Type B pancreatic cell (in vitro differentiated cells): ENCODE data around the gene CRK. TPM values are rescaled to one million over a fixed set of nuclear protein-coding genes. Genes with fewer than 3 reads are reported as not detected.
"Not testable (repeated sequence)": the region's sequence is repeated elsewhere in the genome, so short reads cannot be mapped to it uniquely, and the experiment has no call there.

Source experiments
- DNase-seq: peaks from one replicate; pipeline ENCODE4 v3.0.0; 2021; ENCODE audit warnings: mixed read lengths; ENCODE audit not compliant: unreplicated experiment; ENCODE audit errors: extremely low spot score
- H3K27ac Mint-ChIP-seq: 2 replicates; pipeline ENCODE4 v1.8.0; 2021; ENCODE audit warnings: mild to moderate bottlenecking, mixed read lengths
- H3K27me3 Mint-ChIP-seq: 2 replicates; pipeline ENCODE4 v1.8.0; 2021; ENCODE audit warnings: mixed read lengths
- H3K36me3 Mint-ChIP-seq: 2 replicates; pipeline ENCODE4 v1.8.0; 2021; ENCODE audit warnings: mixed read lengths
- H3K4me1 Mint-ChIP-seq: one replicate; pipeline ENCODE4 v1.8.0; 2021; ENCODE audit warnings: mixed read lengths; ENCODE audit not compliant: unreplicated experiment
- H3K4me3 Mint-ChIP-seq: 2 replicates; pipeline ENCODE4 v1.8.0; 2021; ENCODE audit warnings: mild to moderate bottlenecking, mixed read lengths
- H3K9me3 Mint-ChIP-seq: 2 replicates; pipeline ENCODE4 v1.8.0; 2021; ENCODE audit warnings: mixed read lengths
- total RNA-seq: library from RNA; stranded (reverse); gene quantifications from 2 replicates; pipeline ENCODE4 v1.2.1, GENCODE V29; 2021; ENCODE audit warnings: low replicate concordance
- TF ChIP-seq, protein P1 (sequence below): fragments of 200-600 bp; sonication (generic); conservative IDR thresholded peaks from 2 replicates; pipeline ENCODE4 v1.5.0; 2021; ENCODE audit warnings: antibody characterized with exemption, mild to moderate bottlenecking

The CRK gene
- total RNA-seq, 1 donor from 2014 or later: 49.5 TPM

GRCh38 chr17:1390432-1391367 is 65.3 kb downstream of the CRK start:
- DNase-seq: no peak
- TF ChIP-seq, protein P1, sequence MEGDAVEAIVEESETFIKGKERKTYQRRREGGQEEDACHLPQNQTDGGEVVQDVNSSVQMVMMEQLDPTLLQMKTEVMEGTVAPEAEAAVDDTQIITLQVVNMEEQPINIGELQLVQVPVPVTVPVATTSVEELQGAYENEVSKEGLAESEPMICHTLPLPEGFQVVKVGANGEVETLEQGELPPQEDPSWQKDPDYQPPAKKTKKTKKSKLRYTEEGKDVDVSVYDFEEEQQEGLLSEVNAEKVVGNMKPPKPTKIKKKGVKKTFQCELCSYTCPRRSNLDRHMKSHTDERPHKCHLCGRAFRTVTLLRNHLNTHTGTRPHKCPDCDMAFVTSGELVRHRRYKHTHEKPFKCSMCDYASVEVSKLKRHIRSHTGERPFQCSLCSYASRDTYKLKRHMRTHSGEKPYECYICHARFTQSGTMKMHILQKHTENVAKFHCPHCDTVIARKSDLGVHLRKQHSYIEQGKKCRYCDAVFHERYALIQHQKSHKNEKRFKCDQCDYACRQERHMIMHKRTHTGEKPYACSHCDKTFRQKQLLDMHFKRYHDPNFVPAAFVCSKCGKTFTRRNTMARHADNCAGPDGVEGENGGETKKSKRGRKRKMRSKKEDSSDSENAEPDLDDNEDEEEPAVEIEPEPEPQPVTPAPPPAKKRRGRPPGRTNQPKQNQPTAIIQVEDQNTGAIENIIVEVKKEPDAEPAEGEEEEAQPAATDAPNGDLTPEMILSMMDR: no peak
- H3K27ac Mint-ChIP-seq: peak overlapping the region; percentile 71
- H3K9me3 Mint-ChIP-seq: no peaks in the 10 kb centered on the region
- H3K27me3 Mint-ChIP-seq: no peaks in the 10 kb centered on the region
- peaks cover 11% of the 10 kb centered on the region for H3K36me3 Mint-ChIP-seq
- H3K4me1 Mint-ChIP-seq: peaks cover 34% of the 10 kb centered on the region
- peak overlapping the region; percentile 67 for H3K4me3 Mint-ChIP-seq

GRCh38 chr17:1387490-1388227 is 68.4 kb downstream of the CRK start:
- not testable (repeated sequence) for DNase-seq, H3K27me3 Mint-ChIP-seq, H3K9me3 Mint-ChIP-seq, H3K4me3 Mint-ChIP-seq, H3K36me3 Mint-ChIP-seq
- Mint-ChIP-seq H3K4me1 (peaks cover 28% of the 10 kb centered on the region), H3K27ac (peak overlapping the region; percentile 81)

DNA sequence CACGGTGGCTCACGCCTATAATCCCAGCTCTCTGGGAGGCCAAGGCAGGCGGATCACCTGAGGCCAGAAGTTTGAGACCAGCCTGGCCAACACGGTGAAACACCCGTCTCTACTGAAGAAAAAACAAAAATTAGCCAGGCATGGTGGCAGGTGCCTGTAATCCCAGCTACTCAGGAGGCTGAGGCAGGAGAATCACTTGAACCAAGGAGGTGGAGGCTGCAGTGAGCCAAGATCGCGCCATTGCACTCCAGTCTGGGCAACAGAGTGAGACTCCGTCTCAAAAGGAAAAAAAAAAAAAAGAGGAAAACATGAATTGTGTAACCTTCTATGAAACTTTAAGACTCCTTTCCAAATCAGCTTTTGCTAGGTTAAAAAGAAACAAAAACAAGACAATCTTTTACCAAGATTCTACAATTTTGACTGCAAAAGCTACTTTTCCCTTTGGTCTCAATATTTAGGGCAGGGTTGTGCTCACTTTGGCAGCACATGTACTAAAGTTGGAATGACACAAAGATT is 69.3 kb downstream of the CRK start:
- Mint-ChIP-seq H3K4me1 (peaks cover 24% of the 10 kb centered on the region), H3K27ac (peak overlapping the region; percentile 81)

DNA sequence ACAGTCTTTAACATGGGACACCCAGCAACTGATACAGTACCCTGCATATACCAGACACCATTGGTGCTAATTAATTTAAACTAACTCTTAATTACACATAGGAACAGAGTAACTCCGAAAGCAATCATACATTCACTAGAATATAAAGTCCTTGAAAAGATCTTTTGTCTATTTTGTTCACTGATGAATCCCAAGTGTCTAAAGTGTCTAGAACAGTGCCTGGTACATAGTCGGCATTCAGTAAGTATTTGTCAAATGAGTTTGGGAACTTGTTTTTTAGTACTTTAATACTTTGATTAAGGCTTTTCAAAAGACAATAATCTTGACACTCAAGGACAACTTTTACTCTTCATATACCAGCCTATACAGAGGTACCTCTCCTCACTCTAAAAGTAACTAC is 69.8 kb downstream of the CRK start:
- Mint-ChIP-seq H3K4me3 (no peak overlapping the region), H3K36me3 (peaks cover 8% of the 10 kb centered on the region), H3K27me3 (no peaks in the 10 kb centered on the region), H3K4me1 (peaks cover 28% of the 10 kb centered on the region), H3K27ac (peak overlapping the region; percentile 43), H3K9me3 (no peaks in the 10 kb centered on the region)
- DNase-seq: no peak
- TF ChIP-seq, protein P1: no peak

More for the DNA sequence above, 69.3 kb downstream of the CRK start:
- H3K27me3 Mint-ChIP-seq, DNase-seq, H3K36me3 Mint-ChIP-seq, H3K9me3 Mint-ChIP-seq, H3K4me3 Mint-ChIP-seq: not testable (repeated sequence)

GRCh38 chr17:1385861-1386260 is 70.2 kb downstream of the CRK start:
- H3K36me3 Mint-ChIP-seq: peaks cover 8% of the 10 kb centered on the region
- H3K27me3 Mint-ChIP-seq: no peaks in the 10 kb centered on the region
- H3K4me1 Mint-ChIP-seq: peaks cover 28% of the 10 kb centered on the region
- no peak overlapping the region for H3K4me3 Mint-ChIP-seq
- H3K9me3 Mint-ChIP-seq: no peaks in the 10 kb centered on the region
- DNase-seq: no peak
- peak overlapping the region; percentile 46 for H3K27ac Mint-ChIP-seq
- TF ChIP-seq, protein P1: no peak

DNA sequence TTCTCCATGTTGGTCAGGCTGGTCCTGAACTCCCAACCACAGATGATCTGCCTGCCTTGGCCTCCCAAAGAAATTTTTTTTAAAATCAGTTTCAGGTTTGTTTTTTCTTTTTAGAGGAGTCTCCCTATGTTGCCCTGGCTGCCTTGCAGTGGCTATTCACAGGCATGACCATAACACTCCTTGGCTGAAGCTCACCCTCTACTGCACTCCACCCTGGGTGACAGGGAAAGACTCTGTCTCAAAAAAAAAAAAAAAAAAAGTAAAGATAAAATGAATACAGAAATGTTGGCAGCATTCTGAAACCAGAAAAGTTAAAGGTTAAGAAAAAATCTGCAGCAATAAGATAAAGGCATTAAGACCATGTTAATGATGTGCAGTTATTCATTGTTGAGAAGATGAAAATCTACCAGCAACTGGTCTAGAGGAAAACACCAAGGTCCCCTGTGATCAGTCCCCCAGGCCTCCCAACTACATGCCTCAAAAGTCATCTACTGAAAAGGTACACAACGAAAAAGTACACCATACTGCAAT is 71.1 kb downstream of the CRK start:
- TF ChIP-seq, protein P1: no peak
- Mint-ChIP-seq H3K27me3 (no peaks in the 10 kb centered on the region), H3K27ac (peak overlapping the region; percentile 46), H3K9me3 (no peaks in the 10 kb centered on the region), H3K4me1 (peaks cover 29% of the 10 kb centered on the region), H3K36me3 (peaks cover 5% of the 10 kb centered on the region), H3K4me3 (no peak overlapping the region)
- DNase-seq: no peak
